GM19455 (cell line): ENCODE data around the gene ALPL.

Experiments used
- ATAC-seq: cut with Tn5 transposase; IDR thresholded peaks from one replicate; pipeline ENCODE4 v1.9.1; 2021; ENCODE audit not compliant: unreplicated experiment

The ALPL gene

GRCh38 chr1:21574466-21575151 lies 65.4 kb downstream of the ALPL start:
- no peak for ATAC-seq

GRCh38 chr1:21575351-21575942 lies 66.2 kb downstream of the ALPL start:
- ATAC-seq = no peak

- ATAC-seq = no peak
These were observed 67.0 kb downstream of the ALPL start for GRCh38 chr1:21576031-21576797.

GRCh38 chr1:21576798-21577187 lies 67.6 kb downstream of the ALPL start:
- ATAC-seq = no peak

GRCh38 chr1:21577324-21577723 lies 68.1 kb downstream of the ALPL start:
- no peak for ATAC-seq

GRCh38 chr1:21577933-21578332 lies 68.7 kb downstream of the ALPL start:
- no peak for ATAC-seq

- no peak for ATAC-seq
These were observed 70.6 kb downstream of the ALPL start for GRCh38 chr1:21579791-21580190.

GRCh38 chr1:21584096-21584495 lies 74.9 kb downstream of the ALPL start:
- ATAC-seq = no peak

GRCh38 chr1:21585037-21585436 lies 75.8 kb downstream of the ALPL start:
- ATAC-seq = no peak

- ATAC-seq = no peak
These were observed 77.0 kb downstream of the ALPL start for GRCh38 chr1:21586222-21586621.

- ATAC-seq = no peak
These were observed 77.8 kb downstream of the ALPL start for GRCh38 chr1:21586846-21587601.

GRCh38 chr1:21587602-21587953 lies 78.4 kb downstream of the ALPL start:
- ATAC-seq = no peak

- ATAC-seq = no peak
These were observed 80.4 kb downstream of the ALPL start for GRCh38 chr1:21589618-21590017.

- no peak for ATAC-seq
These were observed 81.1 kb downstream of the ALPL start for GRCh38 chr1:21590126-21590880.

- ATAC-seq = no peak
These were observed 81.7 kb downstream of the ALPL start for GRCh38 chr1:21590934-21591333.

GRCh38 chr1:21592086-21592865 lies 83.1 kb downstream of the ALPL start:
- no peak for ATAC-seq

GRCh38 chr1:21593231-21593630 lies 84.0 kb downstream of the ALPL start:
- ATAC-seq = no peak

GRCh38 chr1:21594501-21594900 lies 85.3 kb downstream of the ALPL start:
- no peak for ATAC-seq

GRCh38 chr1:21594935-21595897 lies 86.0 kb downstream of the ALPL start:
- ATAC-seq = no peak
